GM21529 (cell line): ENCODE measurements around the gene MAPK6.
"Not testable (repeated sequence)": the region's sequence is repeated elsewhere in the genome, so short reads cannot be mapped to it uniquely, and the experiment has no call there.

Experiments used
- ATAC-seq: cut with Tn5 transposase; IDR thresholded peaks from one replicate; pipeline ENCODE4 v1.9.1; 2021; ENCODE audit not compliant: unreplicated experiment

Gene MAPK6

DNA sequence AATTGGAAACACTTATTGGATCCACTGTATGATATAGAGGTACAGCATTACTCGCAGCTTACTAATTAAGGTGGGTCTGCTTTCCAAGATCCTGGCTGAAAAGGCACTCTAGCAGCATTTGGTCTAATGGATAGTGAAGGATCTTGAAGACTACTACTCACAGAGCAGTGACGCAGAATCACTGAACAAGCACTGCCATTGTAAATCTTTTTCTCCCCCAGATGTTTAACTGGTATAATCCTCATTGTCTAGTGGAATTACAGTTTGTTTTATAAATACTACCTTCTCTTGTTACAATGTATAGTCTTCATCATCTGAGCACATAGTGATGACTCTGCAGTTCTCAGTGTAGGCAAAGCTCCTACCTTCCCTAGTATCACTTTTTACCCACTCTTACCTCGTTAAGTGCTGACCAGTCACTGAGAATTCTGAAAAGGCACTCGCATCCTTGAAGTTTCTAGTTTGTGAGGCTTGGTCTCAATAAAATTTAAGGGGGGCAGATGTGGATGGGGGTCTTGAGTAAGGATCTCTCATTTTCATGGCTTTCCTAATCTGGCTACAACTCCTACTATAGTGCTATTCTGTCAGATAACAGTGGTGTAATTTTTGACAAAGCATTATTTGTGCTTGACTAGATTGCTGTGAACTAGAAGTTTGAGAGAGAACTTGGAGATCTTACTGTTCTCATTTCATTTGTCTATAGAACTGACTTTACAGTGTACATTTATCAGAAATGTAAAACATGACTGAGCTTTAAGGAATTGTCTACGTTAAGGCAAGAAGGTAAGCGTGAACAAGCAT, 23.2 kb downstream of the MAPK6 start:
- no peak for ATAC-seq

DNA sequence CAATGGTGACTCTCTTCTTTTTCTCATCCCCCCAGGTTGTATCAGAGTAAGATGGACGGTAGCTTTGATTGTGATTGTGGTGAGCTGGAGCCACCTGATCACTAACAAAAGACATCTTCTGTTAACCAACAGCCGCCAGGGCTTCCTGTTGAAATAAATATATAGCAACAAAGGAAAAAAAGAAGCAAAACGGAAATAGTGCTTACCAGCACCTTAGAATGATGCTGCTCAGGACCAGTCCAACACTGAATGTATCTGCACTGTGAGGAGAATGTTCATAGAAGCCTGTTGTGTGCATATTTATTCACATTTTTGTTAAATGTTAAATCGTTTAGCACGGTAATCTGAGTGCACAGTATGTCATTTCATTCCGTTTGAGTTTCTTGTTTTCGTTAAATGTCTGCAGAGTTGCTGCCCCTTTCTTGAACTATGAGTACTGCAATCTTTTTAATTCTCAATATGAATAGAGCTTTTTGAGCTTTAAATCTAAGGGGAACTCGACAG, 26.8 kb downstream of the MAPK6 start:
- not testable (repeated sequence) for ATAC-seq

DNA sequence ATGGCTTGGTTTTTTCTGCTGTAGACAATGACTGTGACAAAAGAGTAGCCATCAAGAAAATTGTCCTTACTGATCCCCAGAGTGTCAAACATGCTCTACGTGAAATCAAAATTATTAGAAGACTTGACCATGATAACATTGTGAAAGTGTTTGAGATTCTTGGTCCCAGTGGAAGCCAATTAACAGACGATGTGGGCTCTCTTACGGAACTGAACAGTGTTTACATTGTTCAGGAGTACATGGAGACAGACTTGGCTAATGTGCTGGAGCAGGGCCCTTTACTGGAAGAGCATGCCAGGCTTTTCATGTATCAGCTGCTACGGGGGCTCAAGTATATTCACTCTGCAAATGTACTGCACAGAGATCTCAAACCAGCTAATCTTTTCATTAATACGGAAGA, 27.5 kb downstream of the MAPK6 start:
- not testable (repeated sequence) for ATAC-seq

DNA sequence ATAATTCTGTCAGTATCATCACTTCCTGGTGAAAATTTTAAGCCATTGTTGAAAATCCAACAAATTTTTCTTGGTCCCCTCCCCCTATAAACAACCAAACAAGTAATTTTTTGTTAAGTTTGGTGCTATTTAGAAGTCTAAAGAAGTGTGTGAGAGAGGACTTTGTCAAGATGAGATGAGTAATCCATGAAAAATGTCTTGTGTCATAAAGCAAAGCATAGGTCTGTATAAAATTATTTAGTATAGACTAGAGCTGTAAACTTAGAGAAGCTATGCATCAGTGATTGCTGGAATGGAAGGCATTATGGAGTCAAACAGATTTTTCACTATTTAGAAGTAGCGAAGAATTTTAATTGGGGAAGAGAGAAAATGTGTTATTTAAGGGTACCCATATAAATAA, 31.4 kb downstream of the MAPK6 start:
- ATAC-seq, result no peak

DNA sequence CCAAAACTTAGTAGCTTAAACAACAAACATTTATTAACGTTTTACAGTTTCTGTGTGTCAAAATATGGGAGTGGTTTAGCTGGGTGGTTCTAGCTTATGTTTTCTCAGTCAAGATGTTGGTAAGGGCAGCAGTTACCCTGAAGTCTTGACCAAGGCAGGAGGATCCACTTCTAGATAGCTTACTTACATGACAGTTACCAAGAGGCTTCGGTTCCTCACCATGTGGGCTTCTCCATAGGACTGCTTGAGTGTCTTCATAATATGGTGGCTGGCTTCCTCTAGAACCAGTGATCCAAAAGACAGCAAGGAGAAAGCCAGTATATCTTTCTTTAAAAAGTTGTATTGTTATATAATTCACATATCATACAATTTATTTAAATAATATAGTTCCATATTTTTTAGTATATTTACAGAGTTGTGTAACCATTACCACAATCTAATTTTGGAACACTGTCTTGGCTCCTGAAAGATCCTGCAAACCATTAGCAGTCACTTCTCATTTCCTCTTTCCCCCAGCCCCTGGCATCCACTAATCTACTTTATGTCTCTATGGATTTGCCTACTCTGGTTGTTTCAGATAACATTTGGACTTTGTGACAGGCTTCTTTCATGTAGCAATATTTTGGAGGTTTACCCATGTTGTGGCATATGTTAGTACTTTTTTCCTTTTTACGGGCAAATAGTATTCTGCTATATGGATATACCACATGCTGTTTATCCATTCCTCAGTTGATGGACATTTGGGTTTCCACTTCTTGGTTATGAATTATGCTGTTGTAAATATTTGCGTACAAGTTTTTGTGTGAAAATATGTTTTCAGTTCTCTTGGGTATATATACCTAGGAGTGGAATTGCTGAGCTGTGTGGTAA, 33.3 kb downstream of the MAPK6 start:
- no peak for ATAC-seq

DNA sequence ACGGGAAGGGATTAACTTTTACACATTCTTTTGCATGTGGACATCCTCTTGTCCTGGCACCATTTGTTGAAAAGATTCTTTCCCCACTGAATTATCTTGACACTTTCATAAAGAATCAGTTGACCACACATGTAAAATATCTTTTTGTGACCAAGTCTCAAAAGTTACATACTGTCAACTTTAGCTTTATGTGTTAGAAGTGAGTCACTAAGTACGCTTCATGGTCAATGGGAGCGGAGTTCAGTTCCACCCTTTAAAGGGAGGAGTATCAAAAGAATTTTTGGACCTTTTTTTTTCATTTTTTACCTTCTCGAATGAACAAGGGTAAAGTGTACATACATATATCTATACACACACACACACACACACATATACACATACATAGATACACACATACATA, 35.4 kb downstream of the MAPK6 start:
- no peak for ATAC-seq

DNA sequence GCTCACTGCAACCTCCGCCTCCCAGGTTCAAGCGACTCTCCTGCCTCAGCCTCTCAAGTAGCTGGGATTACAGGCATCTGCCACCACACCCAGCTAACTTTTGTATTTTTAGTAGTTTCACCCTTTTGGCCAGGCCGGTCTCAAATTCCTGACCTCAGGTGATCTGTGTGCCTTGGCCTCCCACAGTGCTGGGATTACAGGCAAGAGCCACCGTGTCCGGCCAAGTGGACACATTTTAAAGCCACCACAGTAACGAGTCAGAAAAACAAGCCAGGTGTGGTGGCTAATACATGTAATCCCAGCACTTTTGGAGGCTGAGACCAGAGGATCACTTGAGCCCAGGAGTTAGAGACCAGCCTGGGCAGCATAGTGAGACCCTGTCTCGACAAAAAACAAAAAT, 35.8 kb downstream of the MAPK6 start:
- ATAC-seq, result not testable (repeated sequence)

DNA sequence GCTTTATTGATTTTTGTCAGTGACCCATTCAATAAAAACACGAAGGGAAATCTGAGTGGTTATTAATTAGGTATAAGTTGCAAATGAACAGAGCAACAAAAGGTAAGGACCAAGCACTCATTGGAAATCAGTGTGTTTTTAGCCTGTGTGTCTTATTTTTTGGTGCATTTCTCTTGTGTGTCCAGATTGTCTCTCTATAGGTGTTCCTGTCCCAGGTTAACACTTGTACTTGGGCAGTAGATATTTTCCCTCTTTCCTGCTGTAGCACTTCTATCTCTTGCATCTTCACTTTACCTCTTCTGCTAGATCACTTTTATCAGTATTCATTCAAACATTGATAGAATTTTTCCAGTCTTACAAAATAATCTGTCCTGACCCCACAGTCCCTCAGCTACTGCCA, 37.0 kb downstream of the MAPK6 start:
- ATAC-seq, result no peak

DNA sequence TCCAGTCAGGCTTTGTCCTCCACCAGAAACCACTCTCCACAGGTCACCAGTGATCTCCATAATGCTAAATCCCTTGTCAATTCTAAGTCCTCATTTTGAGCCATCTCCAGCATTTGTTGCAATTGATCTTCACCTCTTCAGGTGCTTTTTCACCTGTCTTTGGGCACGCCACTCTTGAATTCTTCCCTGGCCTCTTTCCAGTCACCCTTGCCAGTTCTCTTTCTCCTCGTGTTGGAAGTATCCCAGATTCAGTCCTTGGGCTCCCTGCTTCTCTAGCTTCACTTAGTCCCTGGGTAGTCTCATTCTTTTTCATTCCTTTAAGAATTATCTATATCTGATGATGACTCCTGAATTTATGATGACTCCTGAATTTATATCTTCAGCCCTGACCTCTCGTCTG, 37.5 kb downstream of the MAPK6 start:
- no peak for ATAC-seq

DNA sequence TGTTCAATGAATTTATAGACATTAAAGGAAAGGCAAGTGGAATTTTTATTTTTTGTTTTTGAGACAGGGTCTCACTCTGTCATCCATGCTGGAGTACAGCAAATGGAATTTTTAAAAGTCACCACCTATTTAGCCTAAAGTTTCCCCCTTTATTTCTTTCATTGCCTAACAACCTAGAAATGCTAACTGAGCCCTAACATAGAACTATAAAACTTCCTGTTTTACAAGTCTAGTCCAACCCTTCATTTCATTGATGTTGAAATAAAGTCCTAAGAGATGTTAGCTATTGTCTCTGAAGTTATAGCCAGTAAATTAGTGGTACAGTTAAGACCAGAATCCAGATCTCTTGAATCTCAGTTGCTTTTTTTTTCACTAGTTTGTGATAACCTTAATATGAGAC, 39.0 kb downstream of the MAPK6 start:
- no peak for ATAC-seq

DNA sequence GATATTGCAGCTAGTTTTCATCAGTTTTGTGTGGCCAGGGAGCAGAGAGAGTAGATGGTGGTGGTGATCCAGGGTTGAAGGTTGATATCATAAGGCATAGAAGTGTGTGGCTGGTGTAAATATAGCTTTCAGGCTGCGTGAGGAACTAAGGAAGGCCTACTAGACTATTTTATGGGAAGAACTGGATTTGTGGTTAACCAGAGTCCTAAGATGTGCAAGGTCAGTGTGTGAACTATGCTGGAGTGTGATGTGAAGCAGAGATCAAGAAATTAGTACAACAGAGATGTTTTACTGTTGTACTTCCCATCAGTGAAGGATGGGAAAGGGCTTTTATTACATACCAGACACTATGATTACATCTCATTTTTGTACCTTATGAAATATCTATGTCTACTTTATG, 41.5 kb downstream of the MAPK6 start:
- no peak for ATAC-seq

DNA sequence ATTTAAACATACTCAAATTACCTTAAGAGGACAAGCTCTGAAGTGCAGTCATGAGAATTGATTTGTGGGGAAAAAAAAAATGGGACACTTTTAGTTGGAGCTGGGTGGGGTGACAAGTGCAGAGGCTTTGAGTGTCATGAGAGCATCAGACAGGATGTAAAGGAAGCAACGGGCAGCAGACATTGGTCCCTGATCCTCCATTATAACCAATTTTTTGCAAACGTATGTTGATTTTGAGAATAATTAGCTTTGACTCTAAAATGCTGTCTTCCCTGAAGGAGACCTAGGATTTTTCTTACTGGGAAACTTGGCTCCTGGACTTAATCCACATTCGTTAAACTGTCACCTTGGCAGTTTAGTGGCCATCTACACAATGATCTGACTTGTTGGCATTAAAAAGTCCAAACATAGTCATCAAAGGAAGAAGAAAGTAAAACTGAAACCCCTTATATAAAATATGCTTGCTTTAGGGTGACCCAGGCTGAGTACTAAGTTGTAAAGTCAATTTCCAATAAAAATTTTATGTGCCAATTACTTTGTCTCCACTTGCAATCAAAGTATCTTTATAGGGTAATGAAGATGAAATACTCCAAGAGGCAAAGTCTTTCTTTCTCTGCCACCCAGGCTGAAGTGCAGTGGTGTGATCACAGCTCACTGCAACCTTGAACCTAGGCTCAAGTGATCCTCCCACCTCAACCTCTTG, 48.0 kb downstream of the MAPK6 start:
- ATAC-seq, result no peak

DNA sequence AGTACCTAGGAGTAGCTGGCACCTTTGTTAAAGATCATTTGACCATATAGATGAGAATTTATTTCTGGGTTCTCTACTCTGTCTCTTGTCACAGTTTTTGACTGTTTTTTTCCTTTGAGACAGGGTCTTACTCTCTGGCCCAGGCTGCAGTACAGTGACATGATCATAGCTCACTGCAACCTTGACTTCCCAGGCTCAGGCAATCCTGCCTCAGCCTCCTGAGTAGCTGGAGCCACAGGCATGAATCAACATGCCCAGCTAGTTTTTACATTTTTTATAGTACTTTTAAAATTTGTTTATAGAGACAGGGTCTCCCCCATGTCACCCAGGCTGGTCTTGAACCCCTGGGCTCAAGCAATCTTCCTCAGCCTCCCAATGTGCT, 48.5 kb downstream of the MAPK6 start:
- no peak for ATAC-seq

DNA sequence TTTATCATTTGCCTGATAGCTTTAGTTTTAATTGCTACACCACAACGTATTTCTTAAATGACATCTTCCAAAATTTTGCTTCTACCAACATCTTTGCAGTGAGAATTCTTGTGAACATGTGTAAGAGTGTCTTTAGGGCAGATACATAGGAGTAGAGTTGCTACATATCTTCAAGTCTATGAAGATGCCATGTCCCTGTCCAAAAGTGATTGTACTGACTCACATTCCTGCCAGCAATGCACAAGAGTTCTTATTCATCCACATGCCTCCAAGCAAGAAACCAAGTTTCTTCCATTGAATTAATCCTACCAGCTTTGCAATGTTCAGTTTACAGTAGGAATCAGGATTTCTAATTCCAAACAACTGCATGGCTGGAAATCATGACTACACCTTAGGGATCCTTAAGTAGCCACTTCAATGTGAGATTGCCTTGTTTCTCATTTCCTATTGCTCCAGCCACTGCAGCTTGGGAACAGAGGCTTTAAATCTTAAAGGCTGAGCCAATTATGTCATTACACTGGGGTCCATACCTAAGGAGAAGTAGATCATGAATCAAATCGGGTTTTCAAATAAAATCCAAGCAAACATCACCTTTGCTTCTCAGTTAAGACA, 49.1 kb downstream of the MAPK6 start:
- ATAC-seq, result no peak

DNA sequence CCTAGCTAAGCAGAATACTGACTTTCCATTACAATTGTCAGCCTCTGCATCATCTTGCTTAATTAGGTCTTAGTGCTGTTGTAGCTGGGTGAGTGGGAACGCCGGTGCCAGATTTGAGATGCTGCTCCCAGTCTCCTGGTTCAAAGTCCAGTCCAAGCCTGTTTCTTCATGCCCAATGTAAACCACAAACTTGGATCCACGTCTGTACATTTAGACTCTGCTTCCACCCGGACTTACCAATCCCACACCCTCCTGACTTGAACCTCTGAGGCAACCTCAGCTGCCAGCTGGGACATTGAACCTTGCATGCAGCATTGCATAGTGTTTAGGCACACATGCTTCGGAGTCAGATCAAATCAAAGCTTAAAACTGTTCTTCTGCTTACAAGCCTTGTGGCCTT, 50.5 kb downstream of the MAPK6 start:
- no peak for ATAC-seq

DNA sequence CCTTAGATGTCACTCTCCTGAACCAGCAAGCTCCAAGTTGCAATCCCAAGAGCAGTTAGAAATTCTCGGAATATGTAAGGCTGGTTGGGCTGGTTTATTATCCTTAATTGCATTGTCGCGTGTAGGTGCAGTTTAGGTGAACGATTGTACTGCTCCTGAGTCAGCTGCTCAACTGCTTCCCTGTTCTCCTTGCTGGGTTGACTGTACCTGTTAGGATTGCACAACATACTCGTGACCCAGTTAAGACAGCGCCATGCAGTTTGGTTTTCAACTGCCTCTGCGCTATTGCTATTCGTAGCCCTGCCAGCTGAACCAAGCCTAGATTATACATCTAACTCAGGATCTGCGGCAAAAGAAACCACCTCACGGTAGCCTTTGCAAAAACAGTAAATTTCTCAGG, 52.6 kb downstream of the MAPK6 start:
- no peak for ATAC-seq

DNA sequence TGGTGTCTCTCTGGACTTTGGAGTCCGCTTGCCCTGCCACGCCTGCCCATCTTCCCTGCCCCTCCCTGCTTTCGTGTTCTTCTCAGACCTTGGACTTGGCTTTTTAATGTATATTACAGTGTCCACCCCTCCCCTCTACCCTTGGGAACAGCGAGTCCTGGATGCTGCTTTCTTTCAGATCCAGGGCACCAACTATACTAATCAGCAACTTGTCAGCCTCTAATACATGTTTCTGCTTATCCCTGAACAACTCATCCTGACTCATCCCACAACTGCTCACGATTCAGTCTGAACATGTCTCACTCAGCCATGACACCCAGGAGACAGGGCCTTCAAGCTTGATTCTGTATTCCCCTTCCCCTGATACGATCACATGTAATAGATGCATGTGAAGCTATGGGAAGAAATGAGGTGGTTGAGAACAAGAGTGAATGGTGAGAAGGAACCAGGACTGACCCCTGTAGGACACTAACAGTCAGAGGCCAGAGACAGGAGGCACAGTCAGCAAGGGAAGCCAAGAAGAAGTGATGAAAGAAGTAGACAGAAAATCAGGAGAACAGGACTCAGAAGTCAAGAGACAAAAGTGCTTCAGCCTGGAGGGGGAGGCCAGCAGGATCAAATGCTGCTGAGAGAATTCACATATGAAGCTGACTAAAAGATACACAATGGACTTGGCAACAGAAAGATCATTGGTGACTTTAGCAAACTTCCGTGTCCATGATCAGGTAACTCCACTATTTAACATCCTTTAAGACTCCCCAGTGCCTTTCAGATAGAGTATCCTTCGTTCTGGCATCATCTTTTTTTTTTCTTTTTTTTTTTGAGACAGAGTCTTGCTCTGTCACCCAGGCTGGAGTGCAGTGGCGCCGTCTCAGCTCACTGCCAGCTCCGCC, 58.1 kb downstream of the MAPK6 start:
- no peak for ATAC-seq

DNA sequence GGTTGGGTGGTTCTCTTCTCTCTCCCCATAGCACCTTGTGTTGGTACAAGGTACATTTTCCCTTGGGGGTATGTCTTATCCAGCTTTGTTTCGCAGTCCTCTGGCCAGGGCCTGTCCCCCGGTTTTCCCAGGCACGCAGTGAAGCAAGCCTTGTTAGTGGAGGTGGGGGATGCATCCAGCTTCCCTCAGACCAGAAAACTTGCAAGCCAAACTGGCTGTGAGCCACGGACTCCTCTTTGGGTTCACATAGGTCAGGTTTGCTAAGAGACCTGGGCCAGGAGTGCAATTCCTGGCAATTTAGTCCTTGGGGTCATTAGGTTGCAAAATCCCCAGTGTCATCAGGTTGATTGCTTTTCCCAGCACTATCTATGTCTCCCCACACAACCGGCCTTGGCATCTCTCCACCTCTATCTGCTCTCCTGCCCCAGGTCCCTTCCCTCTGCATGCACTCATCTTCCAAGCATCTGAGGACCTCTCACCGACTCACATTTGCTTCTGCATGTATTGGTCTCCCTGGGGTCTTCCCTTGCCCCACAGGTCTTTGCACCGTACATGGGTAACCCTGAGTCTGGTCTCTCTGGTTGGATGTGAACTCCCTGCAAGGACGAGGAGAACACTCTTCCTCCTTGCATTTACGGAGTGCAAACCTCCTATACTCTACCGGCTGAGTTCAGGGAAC, 59.3 kb downstream of the MAPK6 start:
- no peak for ATAC-seq

DNA sequence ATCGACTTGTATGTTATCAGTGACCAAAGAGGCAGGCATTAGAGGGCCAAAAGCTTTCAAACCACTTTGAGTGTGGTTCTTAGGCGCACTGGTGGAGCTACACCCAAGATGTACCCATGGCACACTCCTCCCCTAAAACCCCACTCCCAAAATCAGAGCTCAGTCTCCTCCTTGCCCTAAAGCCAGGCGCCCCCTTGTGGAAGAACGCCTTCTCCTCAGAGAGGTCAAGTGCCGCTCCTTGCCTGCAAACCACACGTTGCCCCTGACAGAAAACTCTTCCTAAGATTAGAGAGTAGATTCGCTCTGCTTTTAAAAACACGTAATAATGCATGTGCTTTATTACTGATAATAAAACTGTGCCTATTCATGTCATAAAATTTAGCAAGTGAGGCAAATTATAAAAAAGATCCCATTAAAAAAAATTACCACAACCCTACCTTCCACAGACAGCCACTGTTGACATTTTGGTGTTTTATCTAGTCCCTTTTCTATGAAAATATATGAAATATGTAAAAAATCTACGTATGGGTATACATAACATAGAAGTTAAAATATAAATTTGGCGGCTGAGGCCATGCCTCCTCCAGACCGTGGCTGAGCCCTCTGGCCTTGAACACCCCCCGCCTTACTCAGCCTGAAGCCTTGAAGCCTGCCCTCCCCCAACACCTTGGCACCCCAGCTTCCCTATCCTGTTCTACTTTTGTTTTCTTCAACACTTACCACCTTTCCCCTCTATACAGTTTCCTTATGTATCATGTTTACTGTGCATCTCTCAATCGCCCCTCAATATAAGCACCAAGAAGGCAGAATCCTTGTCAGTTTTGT, 60.1 kb downstream of the MAPK6 start:
- no peak for ATAC-seq
